22Rv1 (cell line): ENCODE measurements around the gene ROS1.

Experiments
- ZFX ChIP-seq: fragments of 450-650 bp; IDR thresholded peaks from 2 replicates; pipeline ENCODE4 v1.6.1; 2017; ENCODE audit warnings: antibody characterized with exemption, borderline replicate concordance
- TF ChIP-seq, protein P1 (sequence below): fragments of 450-650 bp; IDR thresholded peaks from 2 replicates; pipeline ENCODE4 v1.5.1; 2017; ENCODE audit warnings: mild to moderate bottlenecking

DNA sequence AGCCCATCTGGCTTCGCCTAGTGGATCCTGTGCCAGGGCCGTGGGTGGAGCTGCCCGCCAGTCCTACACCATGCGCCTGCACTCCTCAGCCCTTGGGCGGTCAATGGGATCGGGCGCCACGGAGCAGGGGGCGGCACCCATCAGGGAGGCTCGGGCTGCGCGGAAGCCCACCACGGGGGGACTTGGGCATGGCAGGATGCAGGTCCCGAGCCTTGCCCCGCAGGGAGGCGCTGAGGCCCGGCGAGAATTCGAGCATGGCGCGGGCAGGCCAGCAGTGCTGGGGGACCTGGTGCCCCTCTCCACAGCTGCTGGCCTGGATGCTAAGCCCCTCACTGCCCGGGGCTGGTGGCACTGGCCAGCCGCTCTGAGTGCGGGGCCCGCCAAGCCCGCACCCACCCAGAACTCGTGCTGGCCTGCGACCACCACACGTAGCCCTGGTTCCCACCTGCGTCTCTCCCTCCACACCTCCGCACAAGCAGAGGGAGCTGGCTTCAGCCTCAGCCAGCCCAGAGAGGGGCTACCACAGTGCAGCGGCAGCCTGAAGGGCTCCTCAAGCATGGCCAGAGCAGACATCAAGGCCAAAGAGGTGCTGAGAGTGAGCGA is 52.4 kb downstream of the ROS1 start:
- TF ChIP-seq, protein P1, sequence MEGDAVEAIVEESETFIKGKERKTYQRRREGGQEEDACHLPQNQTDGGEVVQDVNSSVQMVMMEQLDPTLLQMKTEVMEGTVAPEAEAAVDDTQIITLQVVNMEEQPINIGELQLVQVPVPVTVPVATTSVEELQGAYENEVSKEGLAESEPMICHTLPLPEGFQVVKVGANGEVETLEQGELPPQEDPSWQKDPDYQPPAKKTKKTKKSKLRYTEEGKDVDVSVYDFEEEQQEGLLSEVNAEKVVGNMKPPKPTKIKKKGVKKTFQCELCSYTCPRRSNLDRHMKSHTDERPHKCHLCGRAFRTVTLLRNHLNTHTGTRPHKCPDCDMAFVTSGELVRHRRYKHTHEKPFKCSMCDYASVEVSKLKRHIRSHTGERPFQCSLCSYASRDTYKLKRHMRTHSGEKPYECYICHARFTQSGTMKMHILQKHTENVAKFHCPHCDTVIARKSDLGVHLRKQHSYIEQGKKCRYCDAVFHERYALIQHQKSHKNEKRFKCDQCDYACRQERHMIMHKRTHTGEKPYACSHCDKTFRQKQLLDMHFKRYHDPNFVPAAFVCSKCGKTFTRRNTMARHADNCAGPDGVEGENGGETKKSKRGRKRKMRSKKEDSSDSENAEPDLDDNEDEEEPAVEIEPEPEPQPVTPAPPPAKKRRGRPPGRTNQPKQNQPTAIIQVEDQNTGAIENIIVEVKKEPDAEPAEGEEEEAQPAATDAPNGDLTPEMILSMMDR, result no peak
- TF ChIP-seq ZFX, result no peak
